RKO (cell line): ENCODE results near the gene OTOP2.

Experiments used
- DNase-seq: peaks from one replicate; pipeline ENCODE4 v3.0.0-alpha.2; 2016; ENCODE audit warnings: low spot score

OTOP2 gene

GRCh38 chr17:74972107-74972972 is 48.3 kb downstream of the OTOP2 start, which contains the start of gene HID1:
Gene HID1 (minus strand): TSS chr17:74972759. CDS start chr17:74972656, 103 bp downstream.
- peak; percentile 58 for DNase-seq

GRCh38 chr17:74972973-74973328 is 48.9 kb downstream of the OTOP2 start:
- no peak for DNase-seq

GRCh38 chr17:74975943-74976342 is 51.9 kb downstream of the OTOP2 start:
- DNase-seq, result no peak

GRCh38 chr17:74977802-74978201 is 53.7 kb downstream of the OTOP2 start:
- DNase-seq, result no peak

GRCh38 chr17:74978240-74978639 is 54.2 kb downstream of the OTOP2 start:
- DNase-seq, result no peak

GRCh38 chr17:74979408-74980146 is 55.5 kb downstream of the OTOP2 start:
- DNase-seq, result no peak

GRCh38 chr17:74981318-74981978 is 57.4 kb downstream of the OTOP2 start:
- no peak for DNase-seq

GRCh38 chr17:74981979-74982662 is 58.0 kb downstream of the OTOP2 start:
- peak; percentile 86 for DNase-seq

- peak; percentile 46 for DNase-seq
Observed at GRCh38 chr17:74982663-74983313, 58.7 kb downstream of the OTOP2 start.
